Measurements from ENCODE around the gene CCDC9B.

CCDC9B gene

DNA sequence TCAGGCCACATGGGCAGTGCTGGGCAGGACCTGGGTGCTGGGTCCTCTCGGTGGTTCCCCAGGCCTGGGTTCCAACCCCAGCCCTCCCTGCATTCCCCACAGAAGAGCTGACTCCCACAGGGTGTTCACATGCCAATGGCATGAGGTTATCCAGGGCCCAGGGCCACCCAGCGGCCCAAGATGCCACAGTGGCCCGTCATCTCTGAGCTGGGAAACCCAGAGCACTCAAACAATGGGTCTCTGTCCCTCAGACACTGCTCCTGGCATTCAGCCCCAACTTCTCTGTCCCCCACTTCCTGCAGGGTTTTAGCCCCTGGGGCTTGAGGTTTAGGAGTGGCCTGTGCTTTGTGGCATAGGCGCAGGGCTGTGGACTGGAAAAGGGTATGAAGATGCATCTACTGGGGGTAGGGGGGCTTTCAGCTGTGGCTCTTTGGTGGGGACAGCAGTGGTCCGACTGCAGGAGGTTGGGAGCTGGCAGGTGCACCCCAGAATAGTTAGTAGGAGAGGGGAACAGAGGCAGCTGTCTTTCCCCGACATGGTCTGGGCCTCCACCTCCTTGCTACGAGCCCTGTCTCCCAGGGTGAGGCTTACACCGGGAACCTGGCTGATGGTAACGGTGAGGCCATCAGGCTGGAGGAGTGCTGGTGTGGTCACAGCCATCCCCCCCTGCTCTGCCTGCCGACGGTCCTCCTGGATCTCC, 1.7 kb downstream of the CCDC9B start:
- Histone ChIP-seq H3K9me3 (ENCODE audit: control insufficient read depth, insufficient read depth, low read length) (no peaks in the 10 kb centered on the region), H3K4me3 (ENCODE audit: low read depth, low read length) (no peak overlapping the region), H3K4me1 (ENCODE audit: control insufficient read depth, insufficient read depth, low read length) (peaks cover 5% of the 10 kb centered on the region), H3K9ac (ENCODE audit: low read depth, low read length) (no peak overlapping the region), H3K36me3 (ENCODE audit: control insufficient read depth, insufficient read depth, low read length) (no peaks in the 10 kb centered on the region), H3K27me3 (ENCODE audit: control insufficient read depth, insufficient read depth, low read length) (peaks cover 3% of the 10 kb centered on the region)

DNA sequence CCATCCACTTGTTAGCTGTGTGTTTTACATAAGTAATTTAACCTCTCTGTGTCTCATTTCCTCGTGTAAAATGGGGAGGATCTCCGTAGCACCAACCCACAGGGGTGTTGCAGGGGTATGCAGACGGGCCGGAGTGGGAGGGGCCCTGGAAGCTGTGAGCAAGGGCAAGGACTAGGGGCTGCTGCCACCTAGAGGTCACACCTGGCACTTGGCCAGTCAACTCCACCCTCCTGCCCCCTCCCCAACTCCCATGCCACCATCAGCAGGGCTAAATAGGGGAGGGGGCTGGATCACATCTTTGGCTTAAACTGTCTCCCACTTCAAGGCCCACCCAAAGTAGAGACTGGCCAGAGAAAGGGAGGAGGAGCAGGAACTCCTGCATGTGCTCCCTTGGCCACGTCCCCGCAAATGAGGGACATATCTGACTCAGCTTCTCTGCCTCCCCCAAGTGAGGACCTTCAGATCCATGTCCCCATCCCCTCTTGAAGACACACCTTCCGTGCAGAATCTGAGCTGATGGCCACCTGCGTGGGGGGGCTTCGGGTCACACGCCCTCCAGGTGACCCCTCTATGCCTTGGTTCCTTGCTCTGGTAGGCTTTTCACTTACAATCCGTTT, 2.6 kb downstream of the CCDC9B start:
- no peak overlapping the region for H3K9ac ChIP-seq (ENCODE audit: low read depth, low read length)
- peaks cover 5% of the 10 kb centered on the region for H3K4me1 ChIP-seq (ENCODE audit: control insufficient read depth, insufficient read depth, low read length)
- H3K36me3 ChIP-seq (ENCODE audit: control insufficient read depth, insufficient read depth, low read length): no peaks in the 10 kb centered on the region
- H3K27me3 ChIP-seq (ENCODE audit: control insufficient read depth, insufficient read depth, low read length): peaks cover 3% of the 10 kb centered on the region
- no peaks in the 10 kb centered on the region for H3K9me3 ChIP-seq (ENCODE audit: control insufficient read depth, insufficient read depth, low read length)
- no peak overlapping the region for H3K4me3 ChIP-seq (ENCODE audit: low read depth, low read length)

- Histone ChIP-seq H3K36me3 (ENCODE audit: control insufficient read depth, insufficient read depth, low read length) (no peaks in the 10 kb centered on the region), H3K9me3 (ENCODE audit: control insufficient read depth, insufficient read depth, low read length) (no peaks in the 10 kb centered on the region), H3K4me1 (ENCODE audit: control insufficient read depth, insufficient read depth, low read length) (peaks cover 5% of the 10 kb centered on the region), H3K4me3 (ENCODE audit: low read depth, low read length) (no peak overlapping the region), H3K27me3 (ENCODE audit: control insufficient read depth, insufficient read depth, low read length) (peaks cover 3% of the 10 kb centered on the region), H3K9ac (ENCODE audit: low read depth, low read length) (no peak overlapping the region)
Measured at GRCh38 chr15:40337597-40337996, 3.1 kb downstream of the CCDC9B start.

GRCh38 chr15:40336744-40337122, 4.0 kb downstream of the CCDC9B start:
- no peak overlapping the region for H3K9ac ChIP-seq (ENCODE audit: low read depth, low read length)
- H3K36me3 ChIP-seq (ENCODE audit: control insufficient read depth, insufficient read depth, low read length): no peaks in the 10 kb centered on the region
- peaks cover 3% of the 10 kb centered on the region for H3K27me3 ChIP-seq (ENCODE audit: control insufficient read depth, insufficient read depth, low read length)
- H3K4me3 ChIP-seq (ENCODE audit: low read depth, low read length): no peak overlapping the region
- peaks cover 5% of the 10 kb centered on the region for H3K4me1 ChIP-seq (ENCODE audit: control insufficient read depth, insufficient read depth, low read length)
- no peaks in the 10 kb centered on the region for H3K9me3 ChIP-seq (ENCODE audit: control insufficient read depth, insufficient read depth, low read length)

GRCh38 chr15:40335938-40336743, 4.6 kb downstream of the CCDC9B start:
- Histone ChIP-seq H3K9me3 (ENCODE audit: control insufficient read depth, insufficient read depth, low read length) (no peaks in the 10 kb centered on the region), H3K4me3 (ENCODE audit: low read depth, low read length) (no peak overlapping the region), H3K4me1 (ENCODE audit: control insufficient read depth, insufficient read depth, low read length) (peaks cover 5% of the 10 kb centered on the region), H3K9ac (ENCODE audit: low read depth, low read length) (no peak overlapping the region), H3K36me3 (ENCODE audit: control insufficient read depth, insufficient read depth, low read length) (no peaks in the 10 kb centered on the region), H3K27me3 (ENCODE audit: control insufficient read depth, insufficient read depth, low read length) (peaks cover 3% of the 10 kb centered on the region)

GRCh38 chr15:40334941-40335795, 5.6 kb downstream of the CCDC9B start:
- H3K4me1 ChIP-seq (ENCODE audit: control insufficient read depth, insufficient read depth, low read length): peaks cover 4% of the 10 kb centered on the region
- peaks cover 3% of the 10 kb centered on the region for H3K27me3 ChIP-seq (ENCODE audit: control insufficient read depth, insufficient read depth, low read length)
- H3K9ac ChIP-seq (ENCODE audit: low read depth, low read length): no peak overlapping the region
- H3K36me3 ChIP-seq (ENCODE audit: control insufficient read depth, insufficient read depth, low read length): no peaks in the 10 kb centered on the region
- no peaks in the 10 kb centered on the region for H3K9me3 ChIP-seq (ENCODE audit: control insufficient read depth, insufficient read depth, low read length)
- no peak overlapping the region for H3K4me3 ChIP-seq (ENCODE audit: low read depth, low read length)

DNA sequence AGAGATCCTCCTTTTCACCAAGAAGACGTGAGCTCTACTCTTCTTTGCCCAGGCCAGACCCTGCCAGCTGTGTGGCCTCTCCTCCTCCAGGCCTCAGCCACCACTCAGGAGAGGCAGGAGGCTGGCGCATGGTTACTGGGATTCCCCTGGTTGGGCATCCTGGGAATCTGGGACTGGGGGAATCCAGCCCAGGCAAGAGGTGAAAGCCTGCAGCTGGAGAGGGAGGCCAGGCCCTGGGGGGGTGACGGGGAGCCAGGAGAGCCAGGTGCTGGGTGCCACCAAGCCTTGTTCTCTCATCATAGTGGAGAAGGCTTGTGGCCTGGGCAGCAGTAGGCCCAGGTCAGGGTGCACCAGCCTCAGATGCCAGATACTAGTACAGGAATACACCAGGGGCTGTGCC, 6.2 kb downstream of the CCDC9B start:
- no peaks in the 10 kb centered on the region for H3K9me3 ChIP-seq (ENCODE audit: control insufficient read depth, insufficient read depth, low read length)
- H3K36me3 ChIP-seq (ENCODE audit: control insufficient read depth, insufficient read depth, low read length): no peaks in the 10 kb centered on the region
- no peaks in the 10 kb centered on the region for H3K4me1 ChIP-seq (ENCODE audit: control insufficient read depth, insufficient read depth, low read length)
- H3K27me3 ChIP-seq (ENCODE audit: control insufficient read depth, insufficient read depth, low read length): peaks cover 3% of the 10 kb centered on the region
- no peak overlapping the region for H3K4me3 ChIP-seq (ENCODE audit: low read depth, low read length)
- no peak overlapping the region for H3K9ac ChIP-seq (ENCODE audit: low read depth, low read length)

DNA sequence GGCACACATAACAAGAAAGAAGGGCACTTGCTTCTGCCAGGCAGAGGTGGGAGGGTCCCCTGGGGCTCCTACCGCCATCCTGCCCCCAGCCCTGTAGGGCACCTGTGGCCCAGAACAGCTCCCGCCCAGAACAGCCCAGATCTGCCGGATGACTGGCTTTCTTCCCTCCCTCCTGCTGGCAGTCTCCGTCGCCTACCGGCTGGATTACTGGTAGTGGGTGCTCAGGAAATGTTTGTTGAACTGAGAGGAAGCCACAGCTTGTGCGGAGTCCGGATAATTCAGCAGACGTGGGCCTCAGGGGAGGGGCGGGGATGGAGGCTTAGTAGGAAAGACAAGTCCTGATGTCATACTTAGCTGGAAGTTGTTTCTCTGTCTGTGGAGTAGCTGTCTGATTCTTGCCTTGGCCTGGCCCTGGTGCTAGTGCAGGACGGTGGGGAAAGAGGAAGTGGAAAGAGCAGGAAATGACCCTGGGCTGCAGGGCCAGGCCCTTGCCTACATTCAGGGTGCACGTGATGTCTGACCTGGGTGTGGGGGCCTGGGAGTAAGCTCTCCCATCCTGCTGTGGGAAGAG, 6.7 kb downstream of the CCDC9B start:
- H3K4me1 ChIP-seq (ENCODE audit: control insufficient read depth, insufficient read depth, low read length): no peaks in the 10 kb centered on the region
- no peaks in the 10 kb centered on the region for H3K36me3 ChIP-seq (ENCODE audit: control insufficient read depth, insufficient read depth, low read length)
- no peak overlapping the region for H3K9ac ChIP-seq (ENCODE audit: low read depth, low read length)
- no peaks in the 10 kb centered on the region for H3K9me3 ChIP-seq (ENCODE audit: control insufficient read depth, insufficient read depth, low read length)
- peaks cover 3% of the 10 kb centered on the region for H3K27me3 ChIP-seq (ENCODE audit: control insufficient read depth, insufficient read depth, low read length)
- H3K4me3 ChIP-seq (ENCODE audit: low read depth, low read length): no peak overlapping the region

GRCh38 chr15:40332113-40332781, 8.5 kb downstream of the CCDC9B start:
- Histone ChIP-seq H3K9me3 (ENCODE audit: control insufficient read depth, insufficient read depth, low read length) (no peaks in the 10 kb centered on the region), H3K4me1 (ENCODE audit: control insufficient read depth, insufficient read depth, low read length) (peaks cover 10% of the 10 kb centered on the region), H3K9ac (ENCODE audit: low read depth, low read length) (no peak overlapping the region), H3K4me3 (ENCODE audit: low read depth, low read length) (no peak overlapping the region), H3K27me3 (ENCODE audit: control insufficient read depth, insufficient read depth, low read length) (peaks cover 2% of the 10 kb centered on the region), H3K36me3 (ENCODE audit: control insufficient read depth, insufficient read depth, low read length) (no peaks in the 10 kb centered on the region)

DNA sequence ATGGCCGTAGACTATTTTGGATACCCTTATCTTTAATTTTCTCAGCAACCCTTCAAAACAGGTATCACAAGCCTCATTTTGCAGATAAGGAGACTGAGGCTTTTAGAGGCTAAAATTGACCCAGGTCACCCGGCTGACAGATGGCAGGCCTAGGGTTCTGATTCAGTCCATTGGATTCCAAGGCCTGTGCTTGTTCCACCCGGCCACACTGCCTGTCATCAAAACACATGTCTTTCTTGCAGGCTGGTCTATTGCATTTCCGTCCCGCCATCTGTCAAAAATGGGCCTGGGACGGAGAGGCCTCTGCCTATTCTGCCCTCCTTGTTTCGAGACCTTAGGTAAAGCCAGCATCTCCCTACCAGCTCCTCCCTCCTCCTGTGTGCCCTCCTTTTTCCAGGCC, 9.1 kb downstream of the CCDC9B start:
- H3K9me3 ChIP-seq (ENCODE audit: control insufficient read depth, insufficient read depth, low read length): no peaks in the 10 kb centered on the region
- H3K4me3 ChIP-seq (ENCODE audit: low read depth, low read length): no peak overlapping the region
- H3K36me3 ChIP-seq (ENCODE audit: control insufficient read depth, insufficient read depth, low read length): no peaks in the 10 kb centered on the region
- H3K4me1 ChIP-seq (ENCODE audit: control insufficient read depth, insufficient read depth, low read length): peaks cover 15% of the 10 kb centered on the region
- H3K27me3 ChIP-seq (ENCODE audit: control insufficient read depth, insufficient read depth, low read length): no peaks in the 10 kb centered on the region
- no peak overlapping the region for H3K9ac ChIP-seq (ENCODE audit: low read depth, low read length)

DNA sequence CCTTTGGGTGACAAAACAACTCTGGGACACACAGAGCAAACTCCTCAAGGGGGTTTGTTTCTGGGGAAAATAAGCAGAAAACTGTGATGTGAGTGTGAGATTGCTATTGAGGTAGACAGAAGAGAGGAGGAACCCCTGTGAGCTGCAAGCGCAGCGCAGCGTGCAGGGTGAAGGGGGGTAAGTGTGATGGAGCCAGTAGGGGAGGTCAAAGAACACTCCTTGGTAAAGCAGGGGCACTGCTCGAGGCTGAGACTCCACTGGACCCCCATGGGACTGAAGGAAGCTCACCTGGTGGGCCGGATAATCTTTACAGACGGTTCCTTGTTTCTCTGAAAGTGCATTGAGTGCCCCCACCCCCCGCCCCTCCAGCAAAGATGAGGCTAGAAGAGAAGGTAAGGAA, 9.7 kb downstream of the CCDC9B start:
- no peaks in the 10 kb centered on the region for H3K27me3 ChIP-seq (ENCODE audit: control insufficient read depth, insufficient read depth, low read length)
- H3K9ac ChIP-seq (ENCODE audit: low read depth, low read length): no peak overlapping the region
- H3K9me3 ChIP-seq (ENCODE audit: control insufficient read depth, insufficient read depth, low read length): no peaks in the 10 kb centered on the region
- H3K4me1 ChIP-seq (ENCODE audit: control insufficient read depth, insufficient read depth, low read length): peaks cover 19% of the 10 kb centered on the region
- H3K36me3 ChIP-seq (ENCODE audit: control insufficient read depth, insufficient read depth, low read length): no peaks in the 10 kb centered on the region
- no peak overlapping the region for H3K4me3 ChIP-seq (ENCODE audit: low read depth, low read length)
